Prostate gland (tissue), 2 donors: ENCODE results near the gene PLA2G3.

Experiments used
- CTCF ChIP-seq, 4 experiments: fragments of 200-600 bp in 2 of 4; fragments of 450-650 bp in 2 of 4; sonication (generic) in 2 of 4; IDR thresholded peaks; 1 replicate in 3 of 4; 2 replicates in 1 of 4; pipeline ENCODE4 v1.5.1; 2016 to 2019; ENCODE audit warnings: antibody characterized with exemption in 4 of 4, mild to moderate bottlenecking in 2 of 4, moderate library complexity in 2 of 4
- POLR2A ChIP-seq: fragments of 450-650 bp; IDR thresholded peaks from one replicate; pipeline ENCODE4 v1.6.1; 2016; ENCODE audit warnings: antibody characterized with exemption, mild to moderate bottlenecking
- POLR2AphosphoS5 ChIP-seq: sonication (generic); formaldehyde crosslinking; IDR thresholded peaks from one replicate; pipeline ENCODE4 v1.6.1; 2017; ENCODE audit warnings: antibody characterized with exemption

- TF ChIP-seq CTCF (IDR thresholded peaks at IDR 0.05) (no peak), POLR2A (no peak), POLR2AphosphoS5 (no peak)
These were observed 39.4 kb downstream of the PLA2G3 start for GRCh38 chr22:31100762-31101525.
